HUES64 (cell line): Measurements from ENCODE around the gene CILP.

Source experiments
- H3K27ac ChIP-seq: 2 replicates; pipeline ENCODE4 v1.7.0; 2013; ENCODE audit warnings: low read depth, low read length, inconsistent platforms
- H3K27me3 ChIP-seq: 2 replicates; pipeline ENCODE4 v1.6.1; 2013; ENCODE audit warnings: mild to moderate bottlenecking, low read length; ENCODE audit not compliant: insufficient read depth
- H3K36me3 ChIP-seq: 2 replicates; pipeline ENCODE4 v1.6.1; 2013; ENCODE audit warnings: mild to moderate bottlenecking, low read length; ENCODE audit not compliant: insufficient read depth
- H3K4me1 ChIP-seq: 2 replicates; pipeline ENCODE4 v1.6.1; 2013; ENCODE audit warnings: mild to moderate bottlenecking, low read length, moderate library complexity; ENCODE audit not compliant: insufficient read depth
- H3K4me3 ChIP-seq: 2 replicates; pipeline ENCODE4 v1.5.1; 2013; ENCODE audit warnings: mild to moderate bottlenecking, low read length, moderate library complexity
- H3K9ac ChIP-seq: 2 replicates; pipeline ENCODE4 v1.6.1; 2013; ENCODE audit warnings: mild to moderate bottlenecking, low read depth, low read length
- H3K9me3 ChIP-seq: 2 replicates; pipeline ENCODE4 v1.6.1; 2013; ENCODE audit warnings: low read depth, low read length; ENCODE audit not compliant: insufficient read depth
- WGBS: fragments of 150-250, 120-280 bp; methylation state at CpG from one replicate; pipeline ENCODE4 v1.1.7; 2013; ENCODE audit warnings: missing lambda C conversion rate; 5-methylcytosine and 5-hydroxymethylcytosine counted together

The CILP gene

DNA sequence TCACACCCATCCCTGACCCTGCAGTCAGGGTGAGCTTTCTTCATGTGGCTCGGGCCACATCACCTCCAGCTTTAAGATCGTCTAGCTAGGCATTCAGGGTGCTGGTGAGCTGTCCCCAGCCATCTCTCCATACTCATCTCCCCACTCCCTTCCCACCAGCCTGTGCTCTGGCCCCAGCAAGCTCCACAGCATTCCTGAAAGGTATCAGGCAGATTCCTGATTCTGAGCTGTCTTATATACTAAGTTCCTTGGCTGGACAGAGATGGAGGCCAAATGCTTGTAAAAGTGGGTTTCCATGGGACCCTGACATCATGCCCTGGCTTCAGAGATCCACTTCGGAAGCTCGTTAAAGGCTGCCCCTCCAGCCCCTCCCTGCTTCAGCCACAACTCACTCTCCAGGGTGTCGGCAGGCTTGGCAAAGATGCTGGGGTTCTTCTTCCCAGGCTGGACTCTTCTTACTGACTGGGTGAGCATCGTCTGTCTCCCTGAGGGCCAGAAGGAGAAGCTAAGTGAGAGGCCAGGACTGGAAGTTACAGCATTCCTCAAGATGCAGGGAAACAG, 3.9 kb downstream of the CILP start:
- 85% methylated on average over 6 of the region's 6 CpGs for WGBS
- Histone ChIP-seq H3K27me3 (no peaks in the 10 kb centered on the region), H3K4me3 (no peak overlapping the region), H3K9me3 (no peaks in the 10 kb centered on the region), H3K36me3 (no peaks in the 10 kb centered on the region), H3K4me1 (no peaks in the 10 kb centered on the region), H3K9ac (no peak overlapping the region), H3K27ac (no peak overlapping the region)

- Histone ChIP-seq H3K9ac (no peak overlapping the region), H3K4me3 (no peak overlapping the region), H3K9me3 (no peaks in the 10 kb centered on the region), H3K4me1 (no peaks in the 10 kb centered on the region), H3K27me3 (no peaks in the 10 kb centered on the region), H3K36me3 (no peaks in the 10 kb centered on the region), H3K27ac (no peak overlapping the region)
- WGBS, result 95% methylated on average over 20 of the region's 20 CpGs
Observed at GRCh38 chr15:65206750-65207149, 4.5 kb downstream of the CILP start.

DNA sequence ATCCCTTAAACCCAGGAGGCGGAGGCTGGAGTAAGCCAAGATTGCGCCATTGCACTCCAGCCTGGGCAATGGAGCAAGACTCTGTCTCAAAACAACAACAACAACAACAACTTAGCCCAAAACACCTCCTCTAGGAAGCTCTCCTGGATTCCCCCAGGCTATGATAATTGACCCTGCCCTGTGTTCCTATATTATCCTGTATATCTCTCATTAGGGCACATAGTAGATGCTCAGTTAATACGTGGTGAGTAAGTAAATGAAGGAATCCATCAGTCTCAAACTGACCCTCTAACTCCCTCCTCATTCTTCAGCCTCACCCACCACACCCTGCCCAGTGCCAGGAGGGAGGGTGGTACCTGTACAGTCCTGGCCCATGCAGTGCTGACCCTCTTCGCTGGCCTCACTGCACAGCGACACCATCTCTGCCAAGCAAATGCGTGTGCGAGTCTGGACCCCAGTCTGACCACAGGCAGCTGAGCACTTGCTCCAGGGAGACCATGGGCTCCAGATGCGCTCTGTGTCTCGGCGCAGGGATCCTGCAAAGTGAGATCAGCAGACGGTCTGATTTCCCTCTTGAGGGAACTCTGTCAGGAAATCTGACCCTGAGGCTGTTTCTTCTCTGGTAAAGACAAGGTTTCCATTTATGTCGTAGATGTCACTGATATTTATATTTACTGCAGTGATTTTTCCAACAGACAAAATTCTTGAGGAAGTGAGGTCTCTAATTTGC, 6.2 kb downstream of the CILP start:
- H3K36me3 ChIP-seq, result no peaks in the 10 kb centered on the region
- no peaks in the 10 kb centered on the region for H3K27me3 ChIP-seq
- no peak overlapping the region for H3K9ac ChIP-seq
- H3K4me1 ChIP-seq, result no peaks in the 10 kb centered on the region
- no peak overlapping the region for H3K27ac ChIP-seq
- no peaks in the 10 kb centered on the region for H3K9me3 ChIP-seq
- H3K4me3 ChIP-seq, result no peak overlapping the region
- WGBS, result 94% methylated on average over 12 of the region's 12 CpGs

DNA sequence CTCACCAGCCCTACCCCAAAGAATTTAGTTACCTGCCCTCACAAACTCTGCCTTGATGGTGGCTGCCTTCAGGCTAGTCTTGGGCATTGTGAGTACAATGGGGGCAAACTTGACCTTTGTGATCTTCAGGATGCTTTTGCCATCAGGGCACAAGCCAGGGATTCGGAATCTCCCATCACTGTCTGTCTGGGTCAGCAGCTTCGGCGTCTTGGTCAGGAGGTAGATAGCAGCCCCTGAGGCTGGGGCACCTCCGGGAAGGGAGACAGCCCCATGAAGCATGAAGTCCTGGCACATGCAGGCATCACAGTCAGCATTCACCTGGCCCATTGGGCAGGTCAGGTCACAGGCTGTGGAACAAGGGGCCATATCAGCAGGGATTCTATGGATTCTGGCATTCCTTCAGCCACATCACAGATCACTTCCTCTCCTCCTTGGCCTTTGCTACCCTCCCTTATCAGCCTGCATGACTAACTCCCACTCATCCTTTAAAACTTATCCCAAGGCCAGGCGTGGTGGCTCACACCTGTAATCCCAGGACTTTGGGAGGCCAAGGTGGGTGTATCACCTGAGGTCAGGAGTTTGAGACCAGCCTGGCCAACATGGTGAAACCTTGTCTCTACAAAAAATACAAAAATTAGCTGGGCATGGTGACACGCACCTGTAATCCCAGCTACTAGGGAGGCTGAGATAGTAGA, 6.9 kb downstream of the CILP start:
- 91% methylated on average over 6 of the region's 6 CpGs for WGBS
- Histone ChIP-seq H3K4me3 (no peak overlapping the region), H3K4me1 (no peaks in the 10 kb centered on the region), H3K27ac (no peak overlapping the region), H3K9me3 (no peaks in the 10 kb centered on the region), H3K9ac (no peak overlapping the region), H3K36me3 (no peaks in the 10 kb centered on the region), H3K27me3 (no peaks in the 10 kb centered on the region)

DNA sequence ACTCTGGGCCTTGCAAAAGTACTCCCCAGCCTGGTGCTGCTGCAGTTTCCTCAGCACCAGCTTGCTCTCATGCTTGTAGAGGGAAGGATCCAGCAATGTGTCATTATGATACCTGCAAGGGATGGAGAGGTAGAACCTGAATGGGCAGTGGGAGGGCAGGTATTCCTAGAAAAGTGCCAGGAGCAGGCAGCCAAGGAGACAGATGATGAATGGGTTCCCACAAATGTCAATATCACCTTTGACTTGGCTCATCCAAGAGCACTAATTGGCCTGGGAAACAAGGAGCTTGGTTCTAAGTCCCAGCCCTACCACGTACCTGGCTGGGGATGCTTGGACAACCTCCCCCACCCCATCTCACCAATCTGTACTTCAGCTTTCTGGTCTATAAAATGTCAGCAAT, 9.4 kb downstream of the CILP start:
- H3K27me3 ChIP-seq, result no peaks in the 10 kb centered on the region
- H3K4me3 ChIP-seq, result no peak overlapping the region
- 80% methylated on average over 1 of the region's 1 CpG for WGBS
- H3K27ac ChIP-seq, result no peak overlapping the region
- H3K36me3 ChIP-seq, result no peaks in the 10 kb centered on the region
- no peaks in the 10 kb centered on the region for H3K9me3 ChIP-seq
- no peak overlapping the region for H3K9ac ChIP-seq
- no peaks in the 10 kb centered on the region for H3K4me1 ChIP-seq

DNA sequence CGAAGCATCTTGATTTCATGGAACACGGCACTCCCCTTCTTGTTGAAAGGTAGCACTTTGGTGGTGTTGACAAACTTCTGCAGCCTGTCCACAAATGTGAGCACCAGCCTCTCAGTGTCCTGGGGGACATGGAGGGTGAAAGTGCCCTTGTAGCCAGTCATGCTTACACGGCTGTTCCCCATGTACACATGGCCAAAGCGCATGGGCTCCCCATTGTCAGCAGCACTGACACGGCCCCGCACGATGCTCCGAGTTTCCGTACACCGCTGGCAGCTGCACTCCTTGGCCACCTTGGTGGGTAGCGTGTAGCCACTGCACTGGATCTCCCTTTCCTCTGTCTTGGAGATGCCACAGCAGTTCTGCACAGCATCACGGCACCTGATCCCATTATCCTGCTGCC, 12.7 kb downstream of the CILP start:
- no peaks in the 10 kb centered on the region for H3K36me3 ChIP-seq
- 96% methylated on average over 12 of the region's 12 CpGs for WGBS

DNA sequence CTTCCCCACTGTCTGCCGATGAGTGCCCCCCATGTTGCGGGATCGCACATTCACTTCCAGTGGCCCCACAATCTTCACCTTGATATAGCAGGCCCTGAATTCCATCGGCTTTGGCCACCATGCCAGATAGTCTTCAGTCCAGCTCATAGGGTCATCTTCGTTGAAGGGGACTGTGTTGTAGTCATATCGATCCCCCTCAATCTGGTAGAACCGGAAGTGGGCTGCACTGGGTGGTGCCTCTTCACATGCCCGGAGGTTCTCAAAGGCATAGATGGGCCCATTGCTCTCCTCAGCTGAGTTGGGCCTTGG, 14.0 kb downstream of the CILP start:
- 97% methylated on average over 8 of the region's 8 CpGs for WGBS

More for the DNA sequence above, 12.7 kb downstream of the CILP start:
- H3K4me1 ChIP-seq, result no peaks in the 10 kb centered on the region
- no peaks in the 10 kb centered on the region for H3K27me3 ChIP-seq
- no peak overlapping the region for H3K9ac ChIP-seq
- no peak overlapping the region for H3K27ac ChIP-seq
- no peaks in the 10 kb centered on the region for H3K9me3 ChIP-seq
- no peak overlapping the region for H3K4me3 ChIP-seq

GRCh38 chr15:65196637-65197336, 14.5 kb downstream of the CILP start:
- H3K4me1 ChIP-seq, result no peaks in the 10 kb centered on the region
- no peaks in the 10 kb centered on the region for H3K9me3 ChIP-seq
- H3K27me3 ChIP-seq, result no peaks in the 10 kb centered on the region
- no peaks in the 10 kb centered on the region for H3K36me3 ChIP-seq
- no peak overlapping the region for H3K9ac ChIP-seq
- H3K4me3 ChIP-seq, result no peak overlapping the region
- H3K27ac ChIP-seq, result no peak overlapping the region
- 94% methylated on average over 19 of the region's 19 CpGs for WGBS

More for the DNA sequence above, 14.0 kb downstream of the CILP start:
- H3K27me3 ChIP-seq, result no peaks in the 10 kb centered on the region
- H3K4me3 ChIP-seq, result no peak overlapping the region
- H3K27ac ChIP-seq, result no peak overlapping the region
- no peaks in the 10 kb centered on the region for H3K36me3 ChIP-seq
- H3K4me1 ChIP-seq, result no peaks in the 10 kb centered on the region
- no peak overlapping the region for H3K9ac ChIP-seq
- no peaks in the 10 kb centered on the region for H3K9me3 ChIP-seq

DNA sequence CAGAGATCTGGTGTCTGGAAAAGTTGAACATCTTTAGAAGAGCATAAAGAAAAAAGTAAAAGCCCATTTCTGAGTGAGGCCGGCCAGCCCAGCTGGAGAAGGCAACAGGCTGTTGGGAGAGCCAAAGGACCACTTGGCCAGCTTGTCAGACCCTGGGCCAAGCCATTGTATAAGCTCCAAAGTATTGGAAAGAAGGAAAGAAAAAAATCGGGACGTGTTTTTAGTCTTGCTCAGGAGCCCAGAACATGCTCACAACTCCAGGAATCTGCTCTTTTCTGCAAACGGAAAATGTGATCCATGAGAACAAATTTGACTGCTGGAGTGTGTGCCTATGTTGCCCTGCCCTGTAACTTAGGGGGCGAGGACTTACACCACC, 15.7 kb downstream of the CILP start:
- Histone ChIP-seq H3K27ac (no peak overlapping the region), H3K4me3 (no peak overlapping the region), H3K9me3 (no peaks in the 10 kb centered on the region), H3K27me3 (no peaks in the 10 kb centered on the region), H3K4me1 (no peaks in the 10 kb centered on the region), H3K9ac (no peak overlapping the region), H3K36me3 (no peaks in the 10 kb centered on the region)
- WGBS, result 91% methylated on average over 5 of the region's 5 CpGs

- Histone ChIP-seq H3K36me3 (no peaks in the 10 kb centered on the region), H3K9me3 (no peaks in the 10 kb centered on the region), H3K4me1 (no peaks in the 10 kb centered on the region), H3K9ac (no peak overlapping the region), H3K4me3 (no peak overlapping the region), H3K27me3 (no peaks in the 10 kb centered on the region), H3K27ac (no peak overlapping the region)
- WGBS, result 73% methylated on average over 5 of the region's 7 CpGs
Observed at GRCh38 chr15:65194826-65195547, 16.3 kb downstream of the CILP start.

DNA sequence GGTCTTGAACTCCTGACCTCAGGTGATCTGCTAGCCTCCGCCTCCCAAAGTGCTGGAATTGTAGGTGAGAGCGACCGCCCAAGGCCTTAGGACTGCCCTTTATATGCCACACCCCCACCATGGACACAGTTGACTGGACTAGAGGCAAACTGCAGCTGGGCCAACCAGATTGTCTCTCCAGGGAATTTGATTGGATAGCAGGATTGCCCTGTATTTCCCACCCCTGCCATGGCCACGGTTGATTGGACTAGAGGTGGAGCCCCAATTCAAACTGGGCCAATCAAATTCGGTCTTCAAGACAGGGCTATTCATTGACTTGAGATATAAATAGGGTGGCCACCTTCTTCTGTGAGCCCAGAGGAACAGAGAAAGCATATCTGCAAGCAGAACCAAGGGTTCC, 19.3 kb downstream of the CILP start:
- Histone ChIP-seq H3K4me3 (no peak overlapping the region), H3K9ac (no peak overlapping the region), H3K27me3 (no peaks in the 10 kb centered on the region), H3K4me1 (no peaks in the 10 kb centered on the region), H3K36me3 (no peaks in the 10 kb centered on the region), H3K27ac (no peak overlapping the region), H3K9me3 (no peaks in the 10 kb centered on the region)
- 96% methylated on average over 5 of the region's 5 CpGs for WGBS
